Neural progenitor cell (in vitro differentiated cells): ENCODE measurements around the gene VEZF1. TPM values are rescaled to one million over a fixed set of nuclear protein-coding genes. Genes with fewer than 3 reads are reported as not detected.
A peak's percentile ranks its signal among the peaks of the same experiment; 100 is the strongest.

Experiments
- DNase-seq: peaks from one replicate; pipeline ENCODE4 v3.0.0-alpha.2; 2016; ENCODE audit warnings: low spot score
- H2AFZ ChIP-seq: fragments of 200-600 bp; sonication (generic); replicated peaks from 2 replicates; pipeline ENCODE4 v1.6.1; 2016; ENCODE audit warnings: antibody characterized with exemption
- H3F3A ChIP-seq: fragments of 200-600 bp; sonication (generic); 2 replicates; pipeline ENCODE4 v1.6.1; 2016; ENCODE audit warnings: antibody characterized with exemption, low read depth
- H3K27ac ChIP-seq: fragments of 200-600 bp; sonication (generic); 2 replicates; pipeline ENCODE4 v1.5.1; 2016; ENCODE audit warnings: mild to moderate bottlenecking
- H3K27me3 ChIP-seq: fragments of 200-600 bp; sonication (generic); 2 replicates; pipeline ENCODE4 v1.6.1; 2016; ENCODE audit warnings: mild to moderate bottlenecking, moderate library complexity
- H3K36me3 ChIP-seq: fragments of 200-600 bp; sonication (generic); 2 replicates; pipeline ENCODE4 v1.5.1; 2016
- H3K4me1 ChIP-seq: fragments of 200-600 bp; sonication (generic); 2 replicates; pipeline ENCODE4 v1.6.1; 2016; ENCODE audit warnings: mixed run types
- H3K4me2 ChIP-seq: fragments of 200-600 bp; sonication (generic); 2 replicates; pipeline ENCODE4 v1.6.1; 2016
- H3K4me3 ChIP-seq: fragments of 200-600 bp; sonication (generic); 2 replicates; pipeline ENCODE4 v1.5.1; 2016
- H3K79me2 ChIP-seq: fragments of 200-600 bp; sonication (generic); 2 replicates; pipeline ENCODE4 v1.6.1; 2016; ENCODE audit warnings: low read depth
- H3K9ac ChIP-seq: fragments of 200-600 bp; sonication (generic); 2 replicates; pipeline ENCODE4 v1.6.1; 2016
- H3K9me3 ChIP-seq: fragments of 200-600 bp; sonication (generic); 2 replicates; pipeline ENCODE4 v1.5.1; 2016; ENCODE audit warnings: low read depth
- H4K20me1 ChIP-seq: fragments of 200-600 bp; sonication (generic); 2 replicates; pipeline ENCODE4 v1.6.1; 2016; ENCODE audit warnings: low read depth
- H3K27ac Mint-ChIP-seq: 3 replicates; pipeline ENCODE4 v1.8.0; 2021; ENCODE audit warnings: mixed read lengths
- H3K27me3 Mint-ChIP-seq: 2 replicates; pipeline ENCODE4 v1.8.0; 2022; ENCODE audit warnings: low read depth, mild to moderate bottlenecking, inconsistent platforms, moderate library complexity, mixed read lengths; ENCODE audit not compliant: insufficient read depth
- H3K36me3 Mint-ChIP-seq: 3 replicates; pipeline ENCODE4 v1.8.0; 2021; ENCODE audit warnings: mixed read lengths
- H3K4me1 Mint-ChIP-seq: 3 replicates; pipeline ENCODE4 v1.8.0; 2021; ENCODE audit warnings: mixed read lengths
- H3K4me3 Mint-ChIP-seq: 3 replicates; pipeline ENCODE4 v1.8.0; 2021; ENCODE audit warnings: mild to moderate bottlenecking, moderate library complexity, mixed read lengths
- H3K9me3 Mint-ChIP-seq: 3 replicates; pipeline ENCODE4 v1.8.0; 2020; ENCODE audit warnings: mixed read lengths
- EZH2 ChIP-seq: fragments of 200-600 bp; sonication (generic); IDR thresholded peaks from 2 replicates; pipeline ENCODE4 v1.6.1; 2017; ENCODE audit warnings: antibody characterized with exemption, mild to moderate bottlenecking, moderate library complexity
- EZH2phosphoT487 ChIP-seq: fragments of 200-600 bp; sonication (generic); IDR thresholded peaks from 2 replicates; pipeline ENCODE4 v1.6.1; 2017; ENCODE audit warnings: antibody characterized with exemption
- total RNA-seq: library from RNA; depleted of rRNA; stranded (reverse); fragments of >200 nt; gene quantifications from 2 replicates; pipeline ENCODE4 v1.2.3, GENCODE V29; 2015; ENCODE audit warnings: low replicate concordance
- TF ChIP-seq, protein P1 (sequence below): fragments of 200-600 bp; sonication (generic); IDR thresholded peaks from 2 replicates; pipeline ENCODE4 v1.5.1; 2017; ENCODE audit warnings: antibody characterized with exemption, mild to moderate bottlenecking

The VEZF1 gene
- total RNA-seq, 1 donor from 2014 or later, result 90.4 TPM

DNA sequence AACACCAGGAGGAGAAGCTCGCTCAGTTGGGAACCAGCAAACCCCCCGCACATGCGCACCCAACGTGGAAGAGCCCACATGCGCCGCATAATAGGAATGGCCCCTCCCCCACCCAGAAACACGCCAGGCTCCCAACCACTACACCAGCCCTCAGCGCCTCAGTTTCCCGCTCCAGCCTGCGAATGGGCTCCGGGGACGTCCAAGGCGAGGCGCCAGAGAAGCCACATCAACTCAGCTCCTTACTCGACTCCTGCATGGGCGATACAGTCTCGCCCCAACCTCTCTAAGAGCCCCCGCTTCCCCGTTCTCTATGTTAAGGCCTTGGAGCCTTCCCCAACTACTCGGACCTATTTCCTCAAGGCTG is 18.5 kb upstream of the VEZF1 start:
- H3K4me1 ChIP-seq, result peaks cover 33% of the 10 kb centered on the region
- TF ChIP-seq EZH2, result no peak
- TF ChIP-seq EZH2phosphoT487, result no peak
- TF ChIP-seq, protein P1, sequence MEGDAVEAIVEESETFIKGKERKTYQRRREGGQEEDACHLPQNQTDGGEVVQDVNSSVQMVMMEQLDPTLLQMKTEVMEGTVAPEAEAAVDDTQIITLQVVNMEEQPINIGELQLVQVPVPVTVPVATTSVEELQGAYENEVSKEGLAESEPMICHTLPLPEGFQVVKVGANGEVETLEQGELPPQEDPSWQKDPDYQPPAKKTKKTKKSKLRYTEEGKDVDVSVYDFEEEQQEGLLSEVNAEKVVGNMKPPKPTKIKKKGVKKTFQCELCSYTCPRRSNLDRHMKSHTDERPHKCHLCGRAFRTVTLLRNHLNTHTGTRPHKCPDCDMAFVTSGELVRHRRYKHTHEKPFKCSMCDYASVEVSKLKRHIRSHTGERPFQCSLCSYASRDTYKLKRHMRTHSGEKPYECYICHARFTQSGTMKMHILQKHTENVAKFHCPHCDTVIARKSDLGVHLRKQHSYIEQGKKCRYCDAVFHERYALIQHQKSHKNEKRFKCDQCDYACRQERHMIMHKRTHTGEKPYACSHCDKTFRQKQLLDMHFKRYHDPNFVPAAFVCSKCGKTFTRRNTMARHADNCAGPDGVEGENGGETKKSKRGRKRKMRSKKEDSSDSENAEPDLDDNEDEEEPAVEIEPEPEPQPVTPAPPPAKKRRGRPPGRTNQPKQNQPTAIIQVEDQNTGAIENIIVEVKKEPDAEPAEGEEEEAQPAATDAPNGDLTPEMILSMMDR, result no peak
- H3K79me2 ChIP-seq, result peaks cover 71% of the 10 kb centered on the region
- H3K36me3 Mint-ChIP-seq, result peaks cover 38% of the 10 kb centered on the region
- peaks cover 3% of the 10 kb centered on the region for H3K27me3 Mint-ChIP-seq
- H3K27me3 ChIP-seq, result no peaks in the 10 kb centered on the region
- H3K9ac ChIP-seq, result peak overlapping the region; percentile 97
- H3K9me3 ChIP-seq, result no peaks in the 10 kb centered on the region
- H3K36me3 ChIP-seq, result peaks cover 28% of the 10 kb centered on the region
- H3K4me1 Mint-ChIP-seq, result peaks cover 50% of the 10 kb centered on the region
- peak overlapping the region; percentile 100 for H3K27ac Mint-ChIP-seq
- H3F3A ChIP-seq, result peaks cover 83% of the 10 kb centered on the region
- peak; percentile 59 for DNase-seq
- H3K4me3 ChIP-seq, result peak overlapping the region; percentile 86
- H3K4me2 ChIP-seq, result peak overlapping the region; percentile 89
- peak overlapping the region; percentile 97 for H3K27ac ChIP-seq
- peaks cover 48% of the 10 kb centered on the region for H4K20me1 ChIP-seq
- peaks cover 9% of the 10 kb centered on the region for H3K9me3 Mint-ChIP-seq
- peak overlapping the region; percentile 100 for H3K4me3 Mint-ChIP-seq
- H2AFZ ChIP-seq, result peak overlapping the region; percentile 26

DNA sequence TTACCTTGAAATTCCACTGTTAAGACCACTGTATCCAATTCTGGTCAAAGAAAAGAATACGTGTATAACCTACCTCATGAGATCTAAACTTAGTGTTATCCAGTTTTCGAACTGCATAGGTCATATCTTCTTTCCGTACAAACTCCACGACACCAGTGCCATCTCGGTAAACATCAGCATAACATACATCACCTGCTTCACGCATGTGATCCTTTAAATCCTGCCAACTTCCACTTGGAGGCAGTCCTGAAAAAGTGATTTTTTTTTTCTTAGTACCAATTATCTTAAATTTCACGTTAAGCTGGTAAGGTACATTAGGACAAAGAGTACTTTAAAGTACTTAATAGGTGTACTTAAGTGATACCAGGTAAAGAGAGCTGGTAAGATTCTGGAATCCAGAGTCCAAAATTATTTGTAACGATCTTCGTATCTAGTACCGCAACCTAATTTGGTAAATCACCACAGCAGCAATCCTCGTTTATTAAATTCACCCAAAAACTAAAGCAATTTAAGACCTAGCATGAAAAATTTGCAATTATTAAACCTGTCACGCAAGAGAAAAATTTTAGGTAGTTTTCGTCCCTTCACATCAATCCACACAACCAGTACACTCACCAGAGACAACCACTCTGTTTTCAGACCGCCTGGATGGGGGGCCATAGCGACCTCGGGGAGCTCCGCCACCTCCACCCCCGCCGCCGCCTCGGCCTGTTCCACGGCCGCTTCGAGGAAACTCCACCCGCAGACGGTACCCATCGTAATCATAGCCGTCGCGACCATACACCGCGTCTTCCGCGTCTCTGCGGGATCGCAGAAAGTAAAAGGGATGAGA is 17.9 kb upstream of the VEZF1 start:
- Mint-ChIP-seq H3K27me3 (peaks cover 3% of the 10 kb centered on the region), H3K27ac (peak overlapping the region; percentile 100), H3K4me3 (peak overlapping the region; percentile 100), H3K36me3 (peaks cover 38% of the 10 kb centered on the region), H3K4me1 (peaks cover 52% of the 10 kb centered on the region), H3K9me3 (peaks cover 9% of the 10 kb centered on the region)
- no peak for DNase-seq
- H3K36me3 ChIP-seq, result peaks cover 28% of the 10 kb centered on the region
- peak overlapping the region; percentile 97 for H3K27ac ChIP-seq
- H4K20me1 ChIP-seq, result peaks cover 54% of the 10 kb centered on the region
- no peak overlapping the region for H2AFZ ChIP-seq
- peak overlapping the region; percentile 97 for H3K9ac ChIP-seq
- no peaks in the 10 kb centered on the region for H3K27me3 ChIP-seq
- peaks cover 85% of the 10 kb centered on the region for H3F3A ChIP-seq
- peak overlapping the region; percentile 86 for H3K4me3 ChIP-seq
- H3K79me2 ChIP-seq, result peaks cover 77% of the 10 kb centered on the region
- TF ChIP-seq EZH2phosphoT487, result no peak
- TF ChIP-seq, protein P1, result no peak
- no peak for TF ChIP-seq EZH2
- H3K4me2 ChIP-seq, result peak overlapping the region; percentile 89
- H3K9me3 ChIP-seq, result no peaks in the 10 kb centered on the region
- H3K4me1 ChIP-seq, result peaks cover 33% of the 10 kb centered on the region

DNA sequence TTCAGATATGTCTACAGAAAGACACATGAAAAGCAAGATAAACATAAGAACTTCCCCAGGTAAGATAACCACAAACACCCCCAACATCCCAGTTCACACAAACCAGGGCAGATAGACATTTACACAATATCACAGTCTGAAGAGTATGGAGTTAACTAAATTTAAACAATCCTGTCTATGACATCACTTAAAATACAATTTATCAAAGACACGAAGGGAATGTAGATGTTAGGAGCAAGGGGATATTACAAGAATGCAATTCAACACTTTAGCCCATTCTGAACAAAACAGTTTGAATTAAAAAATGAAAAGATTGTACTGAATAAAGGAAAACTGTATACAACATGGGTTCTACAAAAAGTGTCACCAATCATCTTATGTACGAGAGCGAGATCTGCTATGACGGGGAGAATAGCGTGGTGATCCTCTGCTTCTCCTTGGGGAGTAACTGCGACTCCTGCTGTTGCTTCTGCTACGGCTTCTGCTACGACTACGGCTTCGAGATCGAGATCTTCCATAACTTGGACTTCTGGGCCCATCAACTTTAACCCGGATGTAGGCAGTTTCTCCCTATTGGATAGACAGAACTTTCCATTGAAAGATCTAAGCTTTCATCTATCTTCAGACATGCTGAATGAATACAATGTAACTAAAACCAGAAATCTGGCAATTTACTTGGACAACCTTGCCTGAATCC is 17.1 kb upstream of the VEZF1 start:
- H3K4me1 ChIP-seq, result peaks cover 33% of the 10 kb centered on the region
- DNase-seq, result no peak
- H2AFZ ChIP-seq, result no peak overlapping the region
- H4K20me1 ChIP-seq, result peaks cover 60% of the 10 kb centered on the region
- TF ChIP-seq EZH2 (no peak), EZH2phosphoT487 (no peak)
- peaks cover 9% of the 10 kb centered on the region for H3K9me3 Mint-ChIP-seq
- H3K27me3 Mint-ChIP-seq, result peaks cover 3% of the 10 kb centered on the region
- H3K79me2 ChIP-seq, result peaks cover 81% of the 10 kb centered on the region
- peak overlapping the region; percentile 97 for H3K9ac ChIP-seq
- peak overlapping the region; percentile 86 for H3K4me3 ChIP-seq
- peak overlapping the region; percentile 100 for H3K4me3 Mint-ChIP-seq
- H3K4me1 Mint-ChIP-seq, result peaks cover 55% of the 10 kb centered on the region
- peaks cover 28% of the 10 kb centered on the region for H3K36me3 ChIP-seq
- H3K4me2 ChIP-seq, result peak overlapping the region; percentile 89
- peaks cover 38% of the 10 kb centered on the region for H3K36me3 Mint-ChIP-seq
- H3K27ac ChIP-seq, result no peak overlapping the region
- no peak overlapping the region for H3K27ac Mint-ChIP-seq
- H3K27me3 ChIP-seq, result no peaks in the 10 kb centered on the region
- H3K9me3 ChIP-seq, result no peaks in the 10 kb centered on the region
- H3F3A ChIP-seq, result peaks cover 87% of the 10 kb centered on the region
